ENCODE measurements around the gene TDRD9.

- TF ChIP-seq CTCF (IDR thresholded peaks at IDR 0.05 in 4 of 5, conservative IDR thresholded peaks at IDR 0.05 in 1 of 5) = no peak
- TF ChIP-seq POLR2A (IDR thresholded peaks at IDR 0.05) = no peak
These were observed 167.4 kb downstream of the TDRD9 start for GRCh38 chr14:104095426-104096310.
